Endothelial cell (in vitro differentiated cells): ENCODE results near the gene NDUFS2. TPM values are rescaled to one million over a fixed set of nuclear protein-coding genes. Genes with fewer than 3 reads are reported as not detected.
A peak's percentile ranks its signal among the peaks of the same experiment; 100 is the strongest.

Experiments
- DNase-seq: peaks from one replicate; pipeline ENCODE4 v3.0.0; 2021; ENCODE audit warnings: low spot score
- H3K27ac Mint-ChIP-seq: one replicate; pipeline ENCODE4 v1.8.0; 2021; ENCODE audit warnings: mixed read lengths, inconsistent platforms; ENCODE audit not compliant: unreplicated experiment
- H3K27me3 Mint-ChIP-seq: one replicate; pipeline ENCODE4 v1.8.0; 2021; ENCODE audit warnings: mild to moderate bottlenecking, moderate library complexity, mixed read lengths, inconsistent platforms; ENCODE audit not compliant: unreplicated experiment
- H3K36me3 Mint-ChIP-seq: one replicate; pipeline ENCODE4 v1.8.0; 2021; ENCODE audit warnings: mild to moderate bottlenecking, low read depth, mixed read lengths, inconsistent platforms; ENCODE audit not compliant: unreplicated experiment
- H3K4me1 Mint-ChIP-seq: one replicate; pipeline ENCODE4 v1.8.0; 2021; ENCODE audit warnings: mild to moderate bottlenecking, mixed read lengths, inconsistent platforms; ENCODE audit not compliant: unreplicated experiment
- H3K4me3 Mint-ChIP-seq: one replicate; pipeline ENCODE4 v1.8.0; 2021; ENCODE audit warnings: mild to moderate bottlenecking, mixed read lengths, inconsistent platforms; ENCODE audit not compliant: unreplicated experiment
- H3K9me3 Mint-ChIP-seq: one replicate; pipeline ENCODE4 v1.8.0; 2021; ENCODE audit warnings: mixed read lengths, inconsistent platforms; ENCODE audit not compliant: unreplicated experiment
- total RNA-seq: library from RNA; stranded (reverse); fragmentation: NEBNext Ultra II Directional; extraction: Animal tissue kit (Norgen Biotek cat#: 25700); gene quantifications from one replicate; pipeline ENCODE4 v1.2.1, GENCODE V29; 2021; ENCODE audit not compliant: unreplicated experiment
- TF ChIP-seq, protein P1 (sequence below): fragments of 200-600 bp; sonication (generic); IDR thresholded peaks from one replicate; pipeline ENCODE4 v1.5.0; 2021; ENCODE audit warnings: antibody characterized with exemption; ENCODE audit not compliant: unreplicated experiment

NDUFS2 gene
- total RNA-seq, 1 donor from 2014 or later = 93.1 TPM

GRCh38 chr1:161200992-161201835 lies 953 bp upstream of the NDUFS2 start:
- peak overlapping the region; percentile 98 for H3K27ac Mint-ChIP-seq
- peaks cover 7% of the 10 kb centered on the region for H3K27me3 Mint-ChIP-seq
- peak; percentile 34 for DNase-seq
- H3K36me3 Mint-ChIP-seq = peaks cover 11% of the 10 kb centered on the region
- peaks cover 71% of the 10 kb centered on the region for H3K4me1 Mint-ChIP-seq
- TF ChIP-seq, protein P1, sequence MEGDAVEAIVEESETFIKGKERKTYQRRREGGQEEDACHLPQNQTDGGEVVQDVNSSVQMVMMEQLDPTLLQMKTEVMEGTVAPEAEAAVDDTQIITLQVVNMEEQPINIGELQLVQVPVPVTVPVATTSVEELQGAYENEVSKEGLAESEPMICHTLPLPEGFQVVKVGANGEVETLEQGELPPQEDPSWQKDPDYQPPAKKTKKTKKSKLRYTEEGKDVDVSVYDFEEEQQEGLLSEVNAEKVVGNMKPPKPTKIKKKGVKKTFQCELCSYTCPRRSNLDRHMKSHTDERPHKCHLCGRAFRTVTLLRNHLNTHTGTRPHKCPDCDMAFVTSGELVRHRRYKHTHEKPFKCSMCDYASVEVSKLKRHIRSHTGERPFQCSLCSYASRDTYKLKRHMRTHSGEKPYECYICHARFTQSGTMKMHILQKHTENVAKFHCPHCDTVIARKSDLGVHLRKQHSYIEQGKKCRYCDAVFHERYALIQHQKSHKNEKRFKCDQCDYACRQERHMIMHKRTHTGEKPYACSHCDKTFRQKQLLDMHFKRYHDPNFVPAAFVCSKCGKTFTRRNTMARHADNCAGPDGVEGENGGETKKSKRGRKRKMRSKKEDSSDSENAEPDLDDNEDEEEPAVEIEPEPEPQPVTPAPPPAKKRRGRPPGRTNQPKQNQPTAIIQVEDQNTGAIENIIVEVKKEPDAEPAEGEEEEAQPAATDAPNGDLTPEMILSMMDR = no peak
- H3K4me3 Mint-ChIP-seq = no peak overlapping the region
- no peaks in the 10 kb centered on the region for H3K9me3 Mint-ChIP-seq

DNA sequence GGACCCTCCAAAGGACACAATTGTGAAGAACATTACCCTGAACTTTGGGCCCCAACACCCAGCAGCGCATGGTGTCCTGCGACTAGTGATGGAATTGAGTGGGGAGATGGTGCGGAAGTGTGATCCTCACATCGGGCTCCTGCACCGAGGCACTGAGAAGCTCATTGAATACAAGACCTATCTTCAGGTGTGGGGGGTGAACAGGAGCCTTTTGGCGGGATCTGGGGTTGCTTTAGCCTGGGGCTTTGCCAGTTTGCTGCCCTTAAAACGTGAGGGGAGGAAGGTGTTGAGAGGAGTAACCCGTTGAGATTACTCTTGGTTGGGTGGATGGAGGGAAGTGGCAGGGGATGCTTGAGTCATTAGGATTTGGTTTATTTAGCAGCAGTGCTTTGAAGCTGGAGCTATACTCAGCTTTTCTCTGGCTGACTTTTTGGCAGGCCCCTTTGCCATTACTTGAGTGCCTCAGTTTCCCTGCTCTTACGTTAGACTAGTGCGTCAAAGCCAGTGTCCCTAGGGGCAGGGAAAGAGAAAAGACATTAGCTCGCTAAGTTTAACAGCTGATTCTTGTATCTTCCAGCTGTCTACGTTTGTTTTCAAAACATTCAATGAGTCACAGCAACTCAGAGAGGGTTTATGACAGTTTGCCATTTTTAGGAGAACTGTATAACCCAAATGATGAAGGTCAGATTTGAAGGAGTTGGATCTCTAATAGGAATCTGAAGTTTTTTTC lies 4.4 kb downstream of the NDUFS2 start:
- Mint-ChIP-seq H3K4me1 (peaks cover 24% of the 10 kb centered on the region), H3K27ac (no peak overlapping the region), H3K9me3 (no peaks in the 10 kb centered on the region), H3K4me3 (no peak overlapping the region), H3K27me3 (no peaks in the 10 kb centered on the region), H3K36me3 (peaks cover 31% of the 10 kb centered on the region)
- no peak for DNase-seq
- TF ChIP-seq, protein P1 = no peak

- DNase-seq = no peak
- no peak overlapping the region for H3K27ac Mint-ChIP-seq
- H3K9me3 Mint-ChIP-seq = no peaks in the 10 kb centered on the region
- H3K4me3 Mint-ChIP-seq = no peak overlapping the region
- TF ChIP-seq, protein P1 = no peak
- peaks cover 20% of the 10 kb centered on the region for H3K4me1 Mint-ChIP-seq
- H3K36me3 Mint-ChIP-seq = peaks cover 37% of the 10 kb centered on the region
- H3K27me3 Mint-ChIP-seq = no peaks in the 10 kb centered on the region
Measured at GRCh38 chr1:161207173-161207572, 5.0 kb downstream of the NDUFS2 start.

DNA sequence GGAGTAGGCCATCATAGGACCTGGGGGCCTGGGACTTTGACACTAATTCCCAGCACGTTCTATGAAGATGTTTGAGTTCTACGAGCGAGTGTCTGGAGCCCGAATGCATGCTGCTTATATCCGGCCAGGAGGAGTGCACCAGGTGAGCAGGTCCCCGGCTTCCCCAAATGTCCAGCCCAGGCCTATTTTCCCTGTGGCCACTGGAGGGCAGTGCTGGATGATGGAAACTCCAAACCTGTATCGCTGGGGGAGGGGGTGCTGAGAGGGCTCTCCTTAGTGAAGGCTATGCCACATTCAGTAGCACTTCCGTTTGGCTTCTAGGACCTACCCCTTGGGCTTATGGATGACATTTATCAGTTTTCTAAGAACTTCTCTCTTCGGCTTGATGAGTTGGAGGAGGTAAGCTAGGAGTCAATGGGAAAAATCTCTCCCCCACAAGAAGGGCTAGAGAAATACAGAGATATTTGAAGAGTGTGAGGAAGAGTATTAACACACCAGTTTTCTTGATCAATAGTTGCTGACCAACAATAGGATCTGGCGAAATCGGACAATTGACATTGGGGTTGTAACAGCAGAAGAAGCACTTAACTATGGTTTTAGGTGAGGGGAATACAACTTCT lies 7.7 kb downstream of the NDUFS2 start:
- peaks cover 1% of the 10 kb centered on the region for H3K27me3 Mint-ChIP-seq
- H3K36me3 Mint-ChIP-seq = peaks cover 50% of the 10 kb centered on the region
- H3K4me1 Mint-ChIP-seq = peaks cover 11% of the 10 kb centered on the region
- H3K27ac Mint-ChIP-seq = no peak overlapping the region
- peak overlapping the region; percentile 5 for H3K4me3 Mint-ChIP-seq
- peak; percentile 75 for DNase-seq
- H3K9me3 Mint-ChIP-seq = no peaks in the 10 kb centered on the region
- TF ChIP-seq, protein P1 = peak; percentile 92
